Endothelial cell of umbilical vein (primary cell): ENCODE results near the gene PGAP3. TPM values are rescaled to one million over a fixed set of nuclear protein-coding genes. Genes with fewer than 3 reads are reported as not detected.

Source experiments
- BruUV-seq: library from RNA; stranded (reverse); fragments of 400-500 nt; replicated peaks from 2 replicates; lab custom pipeline; 2021; lab: Mats Ljungman, UMichigan
- CTCF ChIA-PET: fragments of 300-600, 350-600 bp; sonication (Branson Sonifier 250); formaldehyde crosslinking; loops from one replicate; lab custom pipeline; 2021; ENCODE audit warnings: antibody characterized with exemption, inconsistent platforms; lab: Charles Lee
- POLR2A ChIA-PET: fragments of 300-600, 350-600 bp; sonication (Branson Sonifier 250); formaldehyde crosslinking; loops from one replicate; lab custom pipeline; 2021; ENCODE audit warnings: antibody characterized with exemption, inconsistent platforms; lab: Charles Lee
- DNase-seq: peaks from one replicate; pipeline ENCODE4 v3.0.0-alpha.2; 2011; ENCODE audit warnings: low read depth, low spot score
- FAIRE-seq: peaks from 2 replicates; lab custom pipeline; 2011; peaks lifted over from hg19 to GRCh38; lab: Jason Lieb, UNC
- H2AFZ ChIP-seq: 2 replicates; pipeline ENCODE4 v1.6.0; 2012; ENCODE audit warnings: low read depth, low read length, control low read depth, inconsistent platforms
- H3K27ac ChIP-seq: 2 replicates; pipeline ENCODE4 v1.5.1; 2011; ENCODE audit warnings: low read depth, mild to moderate bottlenecking, control low read depth, low read length, moderate library complexity; ENCODE audit not compliant: insufficient read depth
- H3K27me3 ChIP-seq, 2 experiments: 2 replicates each; pipeline versions ENCODE4 v1.6.0 to v1.6.1; 2011; ENCODE audit warnings: low read length in 2 of 2, mixed read lengths in 1 of 2; ENCODE audit not compliant: control insufficient read depth in 2 of 2, insufficient read depth in 2 of 2
- H3K36me3 ChIP-seq, 2 experiments: 2 replicates in 1 of 2; 3 replicates in 1 of 2; pipeline ENCODE4 v1.5.1; 2011; ENCODE audit warnings: low read length in 2 of 2, mild to moderate bottlenecking in 1 of 2, moderate library complexity in 1 of 2; ENCODE audit not compliant: control insufficient read depth in 2 of 2, insufficient read depth in 2 of 2; ENCODE audit errors: extremely low read depth in 1 of 2
- H3K4me1 ChIP-seq: 3 replicates; pipeline ENCODE4 v1.5.1; 2011; ENCODE audit warnings: mild to moderate bottlenecking, low read length; ENCODE audit not compliant: control insufficient read depth, insufficient read depth; ENCODE audit errors: extremely low read depth
- H3K4me2 ChIP-seq: 2 replicates; pipeline ENCODE4 v1.6.1; 2011; ENCODE audit warnings: low read length, control low read depth, mixed read lengths; ENCODE audit not compliant: insufficient read depth
- H3K4me3 ChIP-seq, 3 experiments: fragments of 200-600 bp in 1 of 3; sonication (generic), shearing (Covaris generic) in 1 of 3; replicated peaks in 1 of 3; 2 replicates each; pipeline ENCODE4 v1.5.1; 2011 to 2016; ENCODE audit warnings: control low read depth in 3 of 3, low read length in 3 of 3, mild to moderate bottlenecking in 2 of 3, inconsistent platforms in 1 of 3, low read depth in 1 of 3, moderate library complexity in 1 of 3; ENCODE audit not compliant: insufficient read depth in 1 of 3
- H3K79me2 ChIP-seq: 2 replicates; pipeline ENCODE4 v1.6.0; 2012; ENCODE audit warnings: low read length, inconsistent platforms; ENCODE audit not compliant: control insufficient read depth, insufficient read depth
- H3K9ac ChIP-seq: replicated peaks from 2 replicates; pipeline ENCODE3; 2011; ENCODE audit warnings: low read length, control low read depth; ENCODE audit not compliant: insufficient read depth; ENCODE audit errors: extremely low read depth
- H3K9me1 ChIP-seq: replicated peaks from 3 replicates; pipeline ENCODE4 v1.6.0; 2011; ENCODE audit warnings: mild to moderate bottlenecking, low read length; ENCODE audit not compliant: control insufficient read depth, insufficient read depth; ENCODE audit errors: extremely low read depth
- H3K9me3 ChIP-seq: replicated peaks from 2 replicates; pipeline ENCODE4 v1.5.1; 2012; ENCODE audit warnings: low read length, inconsistent platforms; ENCODE audit not compliant: control insufficient read depth, insufficient read depth
- H4K20me1 ChIP-seq: replicated peaks from 2 replicates; pipeline ENCODE3; 2011; ENCODE audit warnings: mild to moderate bottlenecking, low read length; ENCODE audit not compliant: control insufficient read depth, insufficient read depth; ENCODE audit errors: extremely low read depth
- CTCF ChIP-seq, 2 donors: IDR thresholded peaks; 1 replicate in 1 of 2; 2 replicates in 1 of 2; pipeline ENCODE4 v1.5.1; 2011; ENCODE audit warnings: low read length in 2 of 2, mild to moderate bottlenecking in 2 of 2, moderate library complexity in 2 of 2, control low read depth in 1 of 2, inconsistent platforms in 1 of 2, low read depth in 1 of 2; ENCODE audit not compliant: insufficient read depth in 1 of 2; ENCODE audit errors: extremely low read depth in 1 of 2
- EZH2 ChIP-seq: IDR thresholded peaks from 2 replicates; pipeline ENCODE4 v1.6.1; 2012; ENCODE audit warnings: borderline replicate concordance, low read depth, mild to moderate bottlenecking, moderate library complexity, low read length, inconsistent platforms; ENCODE audit not compliant: severe bottlenecking
- FOS ChIP-seq: IDR thresholded peaks from 2 replicates; pipeline ENCODE4 v1.6.1; 2011; ENCODE audit warnings: mild to moderate bottlenecking, low read length, moderate library complexity, borderline replicate concordance; ENCODE audit not compliant: insufficient read depth
- GATA2 ChIP-seq: IDR thresholded peaks from 2 replicates; pipeline ENCODE4 v1.7.0; 2011; ENCODE audit warnings: low read depth, mild to moderate bottlenecking, moderate library complexity, mixed read lengths, low read length; ENCODE audit not compliant: insufficient read length, insufficient read depth
- JUN ChIP-seq: IDR thresholded peaks from 2 replicates; pipeline ENCODE4 v1.6.1; 2011; ENCODE audit warnings: borderline replicate concordance, low read depth; ENCODE audit not compliant: insufficient read length, insufficient read depth
- MAX ChIP-seq: IDR thresholded peaks from 2 replicates; pipeline ENCODE4 v1.6.1; 2011; ENCODE audit not compliant: insufficient read depth, insufficient read length
- MYC ChIP-seq: IDR thresholded peaks from one replicate; pipeline ENCODE4 v1.6.1; 2011; ENCODE audit warnings: mild to moderate bottlenecking, low read depth, low read length
- POLR2A ChIP-seq: IDR thresholded peaks from 2 replicates; pipeline ENCODE4 v1.6.1; 2012; ENCODE audit warnings: low read depth, mild to moderate bottlenecking, control low read depth, low read length
- POLR2AphosphoS5 ChIP-seq: IDR thresholded peaks from 2 replicates; pipeline ENCODE4 v1.6.1; 2012; ENCODE audit warnings: low read depth, mild to moderate bottlenecking, control low read depth, low read length, moderate library complexity; ENCODE audit not compliant: insufficient read depth
- dilution Hi-C: fragments of 300-500 bp; cut with MboI; formaldehyde crosslinking; loops from one replicate; pipeline ENCODE4 v1.15.0; 2019; ENCODE audit warnings: low sequenced_read_pairs; ENCODE audit not compliant: extremely low pct_ligation_motif_present
- intact Hi-C: fragments of 100-400 bp; cut with micrococcal nuclease; formaldehyde crosslinking; loops from one replicate; pipeline ENCODE4 v1.10.0; 2022
- polyA plus RNA-seq, 4 experiments: library from polyadenylated mRNA; depleted of rRNA in 3 of 4; stranded (reverse) in 3 of 4; unstranded in 1 of 4; fragments of >200 nt; gene quantifications; 2 replicates each; pipeline versions ENCODE4 v1.2.1 to v1.2.3, GENCODE V29; 2011 to 2012; ENCODE audit warnings: missing spikeins in 1 of 4
- total RNA-seq: library from RNA; stranded (reverse); gene quantifications from 2 replicates; pipeline ENCODE4 v1.2.3, GENCODE V29; 2021

Gene PGAP3
- total and polyA plus RNA-seq, 2 donors (not counting 3 experiments of a cell fraction or from before 2014, with no cell fraction given), result 6.4 to 14.9 TPM

- Histone ChIP-seq H3K9ac (no peak overlapping the region), H3K27me3 (no peaks in the 10 kb centered on the region), H3K9me1 (no peaks in the 10 kb centered on the region), H3K9me3 (no peaks in the 10 kb centered on the region), H3K36me3 (peaks cover 0 to 3% of the 10 kb centered on the region in 2 experiments), H3K4me1 (peaks cover 2% of the 10 kb centered on the region), H2AFZ (no peak overlapping the region), H3K4me3 (no peak overlapping the region), H3K79me2 (no peaks in the 10 kb centered on the region), H4K20me1 (no peaks in the 10 kb centered on the region), H3K27ac (no peak overlapping the region), H3K4me2 (no peak overlapping the region)
- POLR2A ChIA-PET, result no interaction called here
- DNase-seq, result no peak
- CTCF ChIA-PET, result no interaction called here
- no TSS peak for BruUV-seq
- no peak for FAIRE-seq
- dilution Hi-C loops (no loop called here), intact Hi-C loops (no loop called here)
- TF ChIP-seq POLR2AphosphoS5, result no peak
- TF ChIP-seq POLR2A, result no peak
- no peak for TF ChIP-seq GATA2
- no peak for TF ChIP-seq EZH2
- TF ChIP-seq MAX, result no peak
- no peak for TF ChIP-seq CTCF (IDR thresholded peaks at IDR 0.05; ENCODE audit: extremely low read depth in 1 of 2, insufficient read depth in 1 of 2, low read depth in 1 of 2, low read length in 2 of 2)
Observed at GRCh38 chr17:39706921-39707337, 19.1 kb upstream of the PGAP3 start.

- Histone ChIP-seq H3K9me3 (no peaks in the 10 kb centered on the region), H3K79me2 (no peaks in the 10 kb centered on the region), H2AFZ (no peak overlapping the region), H3K4me3 (no peak overlapping the region), H3K4me1 (no peaks in the 10 kb centered on the region), H3K4me2 (no peak overlapping the region), H4K20me1 (no peaks in the 10 kb centered on the region), H3K9me1 (no peaks in the 10 kb centered on the region), H3K9ac (no peak overlapping the region), H3K27ac (no peak overlapping the region), H3K27me3 (no peaks in the 10 kb centered on the region), H3K36me3 (peaks cover 0 to 3% of the 10 kb centered on the region in 2 experiments)
- POLR2A ChIA-PET, result no interaction called here
- no peak for DNase-seq
- intact Hi-C loops, result no loop called here
- dilution Hi-C loops, result no loop called here
- BruUV-seq, result no TSS peak
- no peak for FAIRE-seq
- TF ChIP-seq FOS (no peak), MAX (no peak), POLR2A (no peak), JUN (no peak), MYC (no peak), CTCF (IDR thresholded peaks at IDR 0.05; ENCODE audit: extremely low read depth in 1 of 2, insufficient read depth in 1 of 2, low read depth in 1 of 2, low read length in 2 of 2) (no peak), GATA2 (no peak), EZH2 (no peak), POLR2AphosphoS5 (no peak)
- CTCF ChIA-PET, result no interaction called here
Observed at GRCh38 chr17:39706383-39706782, 18.5 kb upstream of the PGAP3 start.
